Measurements from ENCODE around the gene STAG1.

DNA sequence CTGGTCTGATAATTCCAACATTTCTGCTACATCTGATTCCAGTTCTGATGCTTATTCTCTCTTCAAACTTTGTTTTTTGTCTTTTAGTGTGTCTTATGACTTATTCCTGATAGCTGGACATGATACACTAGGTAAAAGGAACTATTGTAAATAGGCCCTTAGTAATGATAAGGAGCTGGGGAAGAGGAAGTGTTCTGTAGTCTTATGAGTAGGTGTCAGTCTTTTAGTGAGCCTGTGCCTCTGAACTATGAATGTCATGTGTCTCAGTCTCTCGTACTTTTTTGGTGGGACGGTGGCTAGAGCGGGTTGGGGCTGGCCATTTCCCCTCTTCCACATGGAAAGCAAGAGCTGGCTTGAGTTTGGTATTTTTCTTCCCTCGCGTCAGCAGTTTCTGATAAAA is 460.9 kb downstream of the STAG1 start:
- TF ChIP-seq EZH2 (IDR thresholded peaks at IDR 0.05; ENCODE audit: borderline replicate concordance), result no peak
- TF ChIP-seq, protein P1, sequence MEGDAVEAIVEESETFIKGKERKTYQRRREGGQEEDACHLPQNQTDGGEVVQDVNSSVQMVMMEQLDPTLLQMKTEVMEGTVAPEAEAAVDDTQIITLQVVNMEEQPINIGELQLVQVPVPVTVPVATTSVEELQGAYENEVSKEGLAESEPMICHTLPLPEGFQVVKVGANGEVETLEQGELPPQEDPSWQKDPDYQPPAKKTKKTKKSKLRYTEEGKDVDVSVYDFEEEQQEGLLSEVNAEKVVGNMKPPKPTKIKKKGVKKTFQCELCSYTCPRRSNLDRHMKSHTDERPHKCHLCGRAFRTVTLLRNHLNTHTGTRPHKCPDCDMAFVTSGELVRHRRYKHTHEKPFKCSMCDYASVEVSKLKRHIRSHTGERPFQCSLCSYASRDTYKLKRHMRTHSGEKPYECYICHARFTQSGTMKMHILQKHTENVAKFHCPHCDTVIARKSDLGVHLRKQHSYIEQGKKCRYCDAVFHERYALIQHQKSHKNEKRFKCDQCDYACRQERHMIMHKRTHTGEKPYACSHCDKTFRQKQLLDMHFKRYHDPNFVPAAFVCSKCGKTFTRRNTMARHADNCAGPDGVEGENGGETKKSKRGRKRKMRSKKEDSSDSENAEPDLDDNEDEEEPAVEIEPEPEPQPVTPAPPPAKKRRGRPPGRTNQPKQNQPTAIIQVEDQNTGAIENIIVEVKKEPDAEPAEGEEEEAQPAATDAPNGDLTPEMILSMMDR (IDR thresholded peaks at IDR 0.05; ENCODE audit: poor library complexity), result no peak
- TF ChIP-seq EZH2phosphoT487 (IDR thresholded peaks at IDR 0.05; ENCODE audit: low read depth, severe bottlenecking, unreplicated experiment), result no peak

Measured in hepatocyte (in vitro differentiated cells).